Measurements from ENCODE around the gene HIVEP3.

HIVEP3 gene

DNA sequence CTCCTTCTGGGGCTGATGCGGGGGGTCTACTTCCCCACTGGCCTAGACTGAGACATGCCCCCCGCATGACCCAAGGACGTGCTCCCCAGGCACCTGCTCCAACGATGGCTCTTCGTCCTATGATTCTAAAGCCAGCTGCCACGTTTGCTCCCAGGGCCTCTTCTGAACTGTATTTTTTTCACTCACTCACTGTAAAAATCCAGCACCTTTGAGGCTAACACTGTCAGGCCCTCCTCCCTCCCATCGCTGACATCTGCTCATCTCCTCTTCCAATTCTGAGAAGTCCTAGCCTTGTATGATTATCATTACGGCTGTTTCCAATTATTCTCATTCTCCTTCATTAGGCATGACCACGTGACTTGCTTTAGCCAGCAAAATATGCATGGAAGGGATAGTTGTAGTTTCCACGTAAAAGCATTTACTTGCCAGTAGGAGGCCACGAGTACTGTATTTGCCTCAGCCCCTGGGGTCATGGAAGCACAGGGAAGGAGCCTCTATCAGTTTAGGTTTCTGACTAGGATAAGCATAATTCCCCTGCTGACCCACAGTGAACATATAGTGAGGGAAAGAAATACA is 415.1 kb downstream of the HIVEP3 start:
- no peak for DNase-seq

DNA sequence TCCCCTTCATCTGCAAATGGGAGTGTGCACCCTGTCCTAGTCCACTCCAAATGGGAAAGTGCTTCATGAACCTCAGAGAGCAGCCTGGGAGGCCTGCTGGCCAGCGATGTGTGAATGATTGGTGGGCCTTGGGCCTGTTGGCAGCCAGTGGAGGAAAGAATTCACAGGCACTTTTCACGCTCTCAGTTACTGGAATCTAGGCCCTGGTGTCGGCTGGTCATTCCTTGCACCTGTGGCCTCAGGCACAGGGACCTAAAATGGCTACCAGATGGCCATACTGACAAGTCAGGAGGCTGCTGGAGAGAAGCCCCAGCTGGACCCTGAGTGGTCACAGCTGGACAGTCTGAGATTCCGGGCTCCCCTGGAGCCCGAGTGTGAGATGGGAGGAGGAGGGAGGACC is 415.8 kb downstream of the HIVEP3 start:
- no peak for DNase-seq

DNA sequence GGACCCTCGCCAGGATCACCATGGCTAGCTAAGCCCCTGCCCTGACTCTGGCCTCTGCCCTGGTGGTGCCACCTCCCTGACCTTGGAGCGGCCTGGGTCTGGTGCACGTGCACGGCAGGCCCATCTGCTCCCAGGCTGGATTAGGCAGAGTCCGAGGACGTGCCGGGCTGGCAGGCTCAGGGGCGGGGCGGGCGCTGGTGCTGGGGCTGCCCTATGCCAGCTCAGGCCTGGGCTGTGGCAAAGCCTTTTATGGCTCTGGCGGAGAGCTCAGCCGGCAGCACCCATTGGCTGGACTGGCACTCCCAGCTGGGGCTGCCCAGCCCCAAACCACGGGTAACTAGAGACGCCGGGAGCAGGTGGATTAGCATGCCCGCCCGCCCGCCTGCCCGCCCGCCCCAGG is 417.1 kb downstream of the HIVEP3 start:
- DNase-seq = no peak

DNA sequence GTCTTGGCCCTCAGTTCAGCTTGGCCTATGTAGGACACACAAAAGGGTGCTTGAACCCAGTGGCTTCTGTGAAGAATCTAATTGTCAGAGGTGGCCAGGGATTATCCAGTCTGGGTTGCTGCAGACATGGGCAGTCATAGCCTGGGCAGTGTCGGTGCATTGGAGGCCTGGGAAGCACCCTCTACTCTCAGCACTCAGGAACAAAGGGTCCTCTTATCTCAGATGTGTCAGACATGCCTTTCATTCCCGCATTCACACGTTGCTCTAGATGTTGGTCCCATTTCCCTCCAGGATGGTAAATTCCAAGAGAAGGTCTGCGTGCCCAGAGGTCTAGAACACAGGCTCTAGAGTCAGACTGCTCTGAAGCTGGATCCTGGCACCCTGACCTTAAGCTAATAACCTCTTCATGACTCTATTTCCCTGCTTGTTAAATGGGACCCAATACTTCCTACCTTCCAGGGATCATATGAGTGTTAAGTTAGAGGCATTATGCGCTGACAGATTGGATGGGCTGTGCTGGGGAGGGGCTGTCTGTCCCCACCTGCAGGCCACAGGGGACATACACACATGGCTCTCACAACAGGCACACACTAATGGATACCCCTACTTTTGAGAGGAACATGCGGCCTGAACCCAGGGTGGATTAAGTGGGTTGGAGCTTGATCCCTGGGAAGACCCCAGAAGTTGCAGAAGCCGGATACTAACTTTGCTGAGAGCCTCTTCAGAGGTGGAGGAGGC is 417.8 kb downstream of the HIVEP3 start:
- DNase-seq = no peak

DNA sequence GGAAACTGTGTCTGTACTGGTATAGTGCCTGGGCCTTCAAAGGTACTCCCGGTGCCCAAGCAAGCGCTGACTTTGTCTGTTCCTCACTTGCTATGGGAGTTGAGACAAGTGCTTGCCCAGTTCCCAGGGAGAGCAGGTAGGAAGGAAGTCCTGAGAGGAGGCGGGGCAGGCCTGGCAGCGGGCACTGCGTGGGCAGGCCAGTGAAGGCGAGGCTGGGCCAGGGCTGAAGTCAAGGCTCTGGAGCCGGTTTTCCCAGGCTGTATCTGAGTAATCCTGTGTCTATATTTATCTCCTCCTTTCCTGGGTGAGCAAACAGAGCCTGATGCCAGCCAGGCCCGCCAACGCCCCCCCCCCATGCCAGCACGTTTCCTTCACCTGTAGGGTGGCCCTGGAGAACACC is 418.3 kb downstream of the HIVEP3 start:
- no peak for DNase-seq

DNA sequence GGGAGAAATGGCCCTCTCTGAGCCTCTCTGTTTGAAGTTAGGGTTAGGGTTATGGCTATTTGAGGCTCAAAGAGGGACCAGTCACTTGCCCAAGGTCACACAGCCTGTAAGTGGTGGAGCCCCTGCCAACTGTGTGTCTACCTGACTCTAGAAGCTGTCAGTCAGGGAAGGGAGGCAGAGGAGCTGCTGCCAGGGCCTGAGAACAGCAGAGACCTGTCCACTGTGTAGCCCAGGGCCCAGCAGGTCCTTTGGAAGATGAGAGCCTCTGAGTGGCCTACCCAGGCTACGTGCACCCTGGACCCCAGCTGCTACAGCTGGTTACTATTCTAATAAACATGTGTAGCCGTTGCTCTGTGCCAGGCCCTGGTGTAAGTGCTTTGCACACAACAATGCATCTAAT is 419.1 kb downstream of the HIVEP3 start:
- no peak for DNase-seq

DNA sequence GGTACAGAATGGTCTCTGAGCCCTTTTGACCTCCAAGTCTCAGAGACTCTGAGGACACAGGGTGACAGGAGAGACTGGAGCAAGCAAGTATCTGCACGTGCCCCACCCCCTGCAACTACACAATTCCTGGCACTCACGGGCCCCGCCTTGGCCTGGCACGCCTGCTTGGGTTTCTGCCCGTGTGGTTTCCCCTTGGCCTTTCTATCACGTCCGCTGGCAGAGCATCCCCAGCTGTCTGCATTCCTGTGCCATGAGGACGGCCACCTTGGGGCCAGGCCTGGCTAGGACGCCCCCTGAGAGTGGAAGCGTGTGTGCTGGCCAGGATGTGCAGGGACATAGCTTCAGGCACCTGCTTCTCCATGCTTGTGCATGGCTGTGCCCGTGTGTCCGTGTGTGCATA is 419.9 kb downstream of the HIVEP3 start:
- no peak for DNase-seq

DNA sequence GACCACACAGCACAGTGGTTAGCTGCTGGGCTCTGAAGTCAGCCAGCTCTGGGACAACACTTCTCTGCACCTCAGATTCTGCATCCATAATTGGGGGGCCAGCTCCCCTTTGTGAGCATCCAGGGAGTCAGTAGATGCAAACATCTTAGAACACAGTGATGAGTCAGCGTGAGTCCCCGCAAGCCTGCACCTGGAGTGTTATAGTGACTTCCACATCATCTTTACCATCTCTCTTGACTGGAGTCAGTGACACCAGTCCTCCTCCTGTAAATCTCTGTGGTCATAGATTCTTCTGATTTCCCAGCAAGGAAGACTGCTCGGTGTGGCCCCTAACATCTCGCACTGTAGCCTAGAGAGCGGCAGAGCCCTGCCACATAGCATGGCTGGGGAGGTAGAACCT is 420.3 kb downstream of the HIVEP3 start:
- no peak for DNase-seq

DNA sequence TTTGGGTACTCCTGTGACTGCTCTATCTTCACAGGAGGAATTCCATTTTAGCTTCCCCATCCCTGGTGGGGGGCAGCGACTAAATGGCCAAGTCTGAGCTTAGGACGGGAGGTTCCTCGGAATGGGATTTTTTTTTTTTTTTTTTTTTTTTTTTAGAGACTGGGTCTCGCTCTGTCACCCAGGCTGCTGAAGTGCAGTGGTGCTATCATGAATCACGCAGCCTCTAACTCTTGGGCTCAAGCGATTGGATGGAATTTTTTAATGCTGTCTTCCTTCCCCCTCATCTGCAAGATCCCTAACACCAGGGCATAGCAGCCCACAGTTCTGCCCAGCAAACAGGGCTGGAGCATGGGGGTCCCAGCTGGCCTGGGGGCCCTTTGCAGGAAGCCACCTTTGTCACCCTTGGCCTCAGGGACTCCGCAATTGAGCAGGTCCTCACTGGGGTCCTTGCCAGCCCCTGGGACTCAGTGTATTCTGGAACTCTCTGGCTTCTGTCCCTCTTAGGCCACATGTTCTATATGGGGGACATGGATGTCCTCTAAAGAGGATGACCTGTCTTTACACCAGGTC is 421.2 kb downstream of the HIVEP3 start:
- no peak for DNase-seq

DNA sequence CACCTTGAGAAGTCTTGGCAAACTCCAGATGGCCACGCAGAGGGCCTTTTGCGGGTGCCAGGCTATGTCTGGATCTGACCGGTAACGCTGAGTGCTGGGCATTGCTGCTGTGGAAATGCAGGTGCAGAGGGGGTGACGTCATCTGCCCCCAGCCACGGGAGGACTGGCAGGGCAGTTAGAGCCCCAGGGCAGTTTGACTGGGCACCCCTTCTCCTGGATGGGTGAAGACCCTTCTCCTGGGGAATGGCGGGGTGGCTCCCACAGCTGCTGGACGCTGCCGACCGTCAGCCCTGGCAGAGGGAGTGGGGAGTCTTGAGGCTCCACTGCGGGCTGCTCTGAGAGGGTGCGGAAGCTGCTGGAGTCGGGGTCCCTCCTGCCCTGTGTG is 421.7 kb downstream of the HIVEP3 start:
- DNase-seq = no peak

DNA sequence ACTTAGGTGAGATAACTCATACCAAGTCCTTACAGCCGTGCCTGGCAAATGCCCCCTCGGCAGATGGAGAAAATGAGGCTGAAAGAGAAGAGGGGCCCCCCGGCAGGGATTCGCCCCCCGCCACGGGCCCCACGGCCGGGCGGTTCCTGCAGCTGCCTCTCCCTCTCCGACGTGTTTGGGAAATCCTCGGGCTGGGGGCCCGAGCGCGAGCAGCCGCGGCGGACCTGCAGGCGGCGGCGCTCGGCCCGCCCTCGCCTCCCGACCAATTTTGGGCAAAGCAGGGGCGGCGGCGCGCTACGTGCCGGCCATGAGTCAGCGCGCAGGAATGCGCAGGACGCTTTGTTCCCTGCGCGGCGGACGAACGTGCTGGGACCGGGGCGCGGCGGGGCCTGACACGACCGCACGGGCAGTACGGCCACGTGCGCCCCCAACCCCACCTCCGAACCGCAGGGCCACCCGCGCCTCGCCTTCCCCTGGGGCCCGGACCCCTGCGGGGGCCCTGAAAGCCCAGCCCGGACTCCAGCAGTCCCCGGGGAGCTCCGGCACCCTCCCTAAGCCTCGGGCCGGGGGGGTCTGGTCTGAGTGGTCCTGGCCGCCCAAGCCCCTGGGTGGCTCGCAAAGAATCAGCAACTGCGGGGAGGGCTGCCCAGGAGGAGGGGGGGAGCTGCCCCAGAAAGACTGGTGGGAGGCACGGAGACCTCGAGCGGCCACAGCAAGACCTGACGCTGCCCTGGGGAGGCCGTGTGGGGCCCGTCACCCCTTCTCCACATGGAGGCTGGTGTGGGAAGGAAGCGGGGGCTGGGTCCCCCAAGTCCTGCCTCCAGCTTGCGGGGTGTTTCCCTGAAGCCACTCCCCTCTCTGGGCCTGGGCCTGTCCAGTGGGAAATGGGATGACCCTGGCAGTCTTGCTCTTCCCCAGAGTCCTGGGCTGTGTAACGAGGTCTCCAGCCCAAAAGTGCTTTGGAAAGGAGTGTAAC is 422.4 kb downstream of the HIVEP3 start:
- peak; percentile 78 for DNase-seq

DNA sequence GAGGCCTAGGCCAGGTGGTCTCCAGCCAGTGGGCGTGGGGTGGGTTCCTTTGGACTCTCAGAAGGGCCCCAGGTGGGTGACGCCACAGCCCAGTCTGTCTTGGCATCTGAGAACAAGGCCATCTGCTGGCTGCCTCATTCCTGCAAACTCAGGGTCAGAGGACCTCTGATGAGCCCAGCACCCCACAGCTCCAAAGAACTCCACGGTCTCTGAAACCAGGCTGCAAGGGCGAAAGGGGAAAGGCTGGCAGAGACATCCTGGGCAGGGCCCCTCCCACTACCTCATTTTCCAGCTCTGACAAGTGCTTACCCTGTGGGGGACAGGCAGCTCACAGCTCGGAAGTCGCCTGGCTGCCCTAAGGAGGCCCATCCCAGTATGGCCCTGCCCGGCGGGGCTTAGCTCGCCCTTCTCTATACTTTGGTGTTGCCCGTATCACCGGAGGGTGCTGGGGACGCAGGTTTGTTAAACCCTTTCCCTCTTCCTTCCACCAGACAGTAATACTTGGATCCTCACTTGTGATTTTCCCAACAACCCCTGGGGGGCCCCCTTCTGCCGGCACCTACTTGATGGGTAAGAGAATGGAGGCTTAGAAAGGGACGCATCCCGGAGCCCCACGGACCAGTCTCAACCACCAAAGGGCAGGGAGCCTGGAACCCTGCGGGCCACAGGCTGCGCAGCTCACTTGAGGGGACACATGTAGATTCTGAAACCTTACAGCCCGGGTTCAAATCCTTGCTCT is 423.3 kb downstream of the HIVEP3 start:
- DNase-seq = peak; percentile 56

DNA sequence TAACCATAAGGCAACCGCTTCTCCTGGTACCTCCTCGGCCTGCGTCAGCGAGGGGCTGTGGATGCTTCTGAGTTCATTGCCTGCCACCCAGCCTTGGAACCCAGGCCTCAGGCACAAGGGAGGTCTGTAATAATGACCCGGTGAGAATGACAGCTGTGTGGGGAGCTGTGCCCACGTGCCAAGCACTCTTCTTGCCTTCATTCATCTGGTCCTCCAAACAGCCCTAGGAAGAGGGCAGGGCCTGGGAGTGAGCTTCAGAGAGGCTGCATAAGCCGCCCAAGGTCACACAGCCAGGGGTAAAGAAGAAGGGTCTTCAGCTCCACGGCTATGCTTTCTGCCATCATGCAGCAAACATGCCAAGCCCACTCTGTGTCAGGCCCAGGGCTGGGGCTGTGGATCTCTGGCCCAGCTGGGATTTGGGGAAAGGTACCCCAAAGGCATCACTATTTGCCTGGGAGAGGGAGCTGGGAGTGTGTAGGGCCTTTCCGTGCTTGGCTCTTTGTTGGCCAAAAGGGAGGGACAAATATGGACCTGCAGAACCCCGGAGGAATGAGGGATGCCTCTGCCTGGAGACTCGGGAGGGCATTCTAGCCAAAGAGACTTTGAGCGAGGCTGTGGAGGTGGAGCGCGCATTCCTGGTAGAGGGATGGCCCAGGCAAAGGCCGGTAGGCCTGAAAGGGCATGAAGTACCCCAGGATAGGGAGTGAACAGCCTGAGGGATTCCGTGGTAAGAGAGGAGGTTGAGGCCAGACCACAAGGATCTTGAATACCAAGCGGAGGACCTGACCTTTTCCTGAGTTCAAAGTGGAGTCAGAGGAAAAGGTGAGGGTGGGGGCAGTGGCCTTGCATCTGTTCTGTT is 424.1 kb downstream of the HIVEP3 start:
- no peak for DNase-seq

DNA sequence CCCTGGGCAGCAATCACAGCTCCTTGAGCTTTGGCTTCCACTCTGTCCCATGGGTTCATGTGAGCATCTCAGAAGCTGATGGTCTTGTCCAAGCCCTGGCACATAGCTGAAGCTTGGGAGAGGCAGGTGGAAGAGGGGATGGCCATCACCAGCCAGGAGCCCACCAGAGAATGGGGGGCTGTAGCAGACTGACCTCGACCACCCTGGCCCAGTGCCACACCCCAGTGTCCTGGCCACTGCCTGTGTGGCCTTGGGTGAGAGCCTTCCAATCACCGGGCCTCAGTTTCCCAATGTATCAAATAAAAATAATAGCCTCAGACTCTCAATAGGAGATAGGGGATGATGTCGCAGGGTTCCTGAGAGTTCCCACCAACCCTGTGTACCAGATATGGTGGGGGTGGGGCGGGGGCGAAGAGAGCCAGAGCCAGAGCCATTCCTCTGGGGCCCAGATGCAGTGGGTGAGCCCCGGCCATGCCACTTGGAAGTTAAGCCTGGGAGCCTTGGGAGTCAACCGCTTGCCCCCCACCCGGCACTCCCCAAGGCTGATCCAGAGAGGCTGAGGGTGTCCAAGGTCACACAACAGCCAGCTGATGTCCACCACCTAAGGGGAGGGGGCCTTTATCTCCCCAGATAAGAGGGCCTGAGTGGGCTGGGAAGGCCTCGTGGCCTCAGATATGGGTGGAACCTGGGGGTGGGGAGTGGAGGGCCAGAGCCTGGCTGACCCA is 424.9 kb downstream of the HIVEP3 start:
- DNase-seq = no peak

DNA sequence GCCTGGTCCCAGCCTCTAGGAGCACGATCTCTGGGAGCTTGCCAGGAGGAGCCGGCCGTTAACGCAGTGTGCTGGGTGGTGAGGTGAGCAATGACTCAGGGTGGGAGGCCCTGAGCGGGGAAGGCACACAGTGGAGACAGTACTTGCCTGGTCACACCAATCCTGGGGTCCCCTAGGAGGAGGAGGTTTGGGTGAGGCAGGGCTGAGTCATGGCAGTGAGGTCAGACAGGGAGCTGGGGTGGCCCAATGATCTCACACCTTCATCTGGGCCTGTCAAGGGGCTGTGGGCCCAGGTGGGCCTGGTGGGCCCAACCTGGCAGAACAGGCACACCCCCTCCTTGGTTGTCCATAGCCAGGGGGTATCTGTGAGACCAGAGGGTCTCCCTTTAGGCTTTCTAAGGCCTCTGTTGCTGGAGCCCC is 425.6 kb downstream of the HIVEP3 start:
- no peak for DNase-seq

DNA sequence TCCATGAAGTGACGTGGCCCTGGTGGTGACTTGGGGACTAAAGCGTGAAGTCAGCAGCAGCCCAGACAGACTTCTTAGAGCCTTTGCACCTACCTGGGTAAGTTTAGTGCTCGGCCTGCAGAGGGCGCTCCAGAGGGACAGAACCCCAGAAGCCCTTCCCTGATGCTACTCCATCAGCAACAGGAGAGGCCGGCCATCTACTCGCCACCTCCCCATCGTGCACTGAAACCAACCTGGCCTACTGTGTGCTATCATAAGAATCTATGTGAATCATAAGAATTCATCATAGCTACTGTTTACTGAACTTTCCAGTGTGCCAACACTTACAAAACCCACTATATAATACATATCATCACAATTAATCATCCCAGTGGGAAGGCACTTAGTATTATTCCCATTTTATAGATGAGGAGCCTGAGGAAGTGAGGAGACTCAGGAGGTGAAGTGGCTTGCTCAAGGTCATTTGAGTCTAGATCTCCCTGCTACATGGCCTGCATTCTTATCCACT is 426.3 kb downstream of the HIVEP3 start:
- DNase-seq = peak; percentile 74

DNA sequence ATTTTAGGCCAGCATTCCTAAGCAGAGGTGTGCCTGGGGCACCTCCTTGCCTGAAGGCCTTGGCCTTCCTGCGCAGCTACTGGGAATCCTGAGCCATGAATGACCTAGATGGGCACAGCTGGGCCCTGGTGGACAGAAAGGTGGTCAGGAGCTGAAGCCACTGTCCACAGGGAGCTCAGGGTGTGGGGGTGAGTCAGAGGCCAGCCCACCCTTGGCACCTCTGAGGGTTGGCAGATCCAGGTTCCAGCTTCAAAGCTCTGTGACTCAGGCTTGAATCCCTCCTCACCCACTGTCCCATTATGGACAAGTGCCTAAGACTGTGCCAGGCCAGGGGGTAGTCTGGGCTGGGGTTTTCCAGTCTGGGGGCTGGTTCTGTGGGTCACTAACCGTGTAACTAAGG is 427.8 kb downstream of the HIVEP3 start:
- no peak for DNase-seq

DNA sequence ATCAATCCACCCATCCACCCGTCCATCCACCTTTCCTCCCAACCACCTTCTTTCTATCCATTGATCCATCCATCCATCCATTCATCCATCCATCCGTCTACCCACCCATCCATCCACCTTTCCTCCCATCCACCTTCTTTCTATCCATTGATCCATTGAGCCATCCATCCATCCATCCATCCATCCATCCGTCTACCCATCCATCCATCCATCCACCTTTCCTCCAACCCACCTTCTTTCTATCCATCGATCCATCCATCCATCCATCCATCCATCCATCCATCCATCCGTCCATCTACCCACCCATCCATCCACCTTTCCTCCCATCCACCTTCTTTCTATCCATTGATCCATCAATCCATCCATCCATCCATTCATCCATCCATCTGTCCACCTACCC is 429.2 kb downstream of the HIVEP3 start:
- no peak for DNase-seq

DNA sequence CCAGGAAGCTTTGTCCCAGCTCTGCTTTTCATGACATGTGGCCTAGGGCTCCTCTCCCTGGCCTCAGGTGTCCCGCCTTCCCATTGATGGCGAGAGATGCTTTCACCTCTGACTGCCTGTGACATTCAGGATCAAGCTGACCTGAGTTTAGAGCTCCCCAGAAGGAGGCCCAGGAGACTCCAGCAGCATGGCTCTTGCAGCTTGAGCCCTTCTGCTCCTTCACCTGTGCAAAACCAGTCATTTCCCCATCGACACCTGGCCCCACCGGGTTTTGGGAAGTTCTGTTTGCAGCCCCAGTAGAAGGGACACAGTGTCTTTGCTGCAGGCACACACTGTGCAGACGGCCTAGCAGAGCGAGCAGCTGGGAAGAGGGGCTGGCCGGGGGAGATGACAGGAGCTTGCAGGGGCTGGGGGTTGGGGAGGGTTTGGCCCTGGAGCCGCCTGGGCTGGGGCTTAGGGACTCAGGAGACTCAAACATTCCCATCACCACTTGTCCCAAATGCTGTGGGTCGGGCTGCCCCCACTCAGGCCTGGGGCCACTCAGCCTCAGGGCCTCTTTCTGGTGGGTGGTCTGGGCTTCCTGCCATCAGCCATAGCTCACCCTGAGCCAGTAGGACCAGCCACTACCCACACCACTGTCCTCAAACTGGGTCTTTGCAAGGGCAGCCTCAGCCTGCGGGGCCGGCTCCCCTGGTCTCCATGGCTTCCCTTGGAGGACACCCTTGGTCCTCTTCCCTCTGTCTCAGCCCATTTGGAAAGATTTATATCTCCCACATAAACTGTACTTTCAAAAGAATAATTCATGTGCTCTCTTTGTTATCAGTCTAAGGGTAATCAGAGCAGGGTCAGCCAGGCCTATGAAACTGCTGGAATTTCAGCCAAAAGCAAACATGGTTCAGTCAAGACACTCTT is 430.4 kb downstream of the HIVEP3 start:
- no peak for DNase-seq
